Stimulated activated CD4-positive, alpha-beta T cell treated with anti-CD3 and anti-CD28 coated beads, Interleukin-15, amount 100 ng/mL, for 48 hours (primary cell): ENCODE results near the gene ANO9.
"Not testable (repeated sequence)": the region's sequence is repeated elsewhere in the genome, so short reads cannot be mapped to it uniquely, and the experiment has no call there.

ENCODE experiments used
- DNase-seq, 2 donors: peaks; one replicate each; pipeline ENCODE4 v3.0.0-alpha.2; 2020; ENCODE audit warnings: low read depth in 2 of 2

The ANO9 gene

GRCh38 chr11:434999-435740 is 6.6 kb downstream of the ANO9 start:
- DNase-seq = not testable (repeated sequence)

DNA sequence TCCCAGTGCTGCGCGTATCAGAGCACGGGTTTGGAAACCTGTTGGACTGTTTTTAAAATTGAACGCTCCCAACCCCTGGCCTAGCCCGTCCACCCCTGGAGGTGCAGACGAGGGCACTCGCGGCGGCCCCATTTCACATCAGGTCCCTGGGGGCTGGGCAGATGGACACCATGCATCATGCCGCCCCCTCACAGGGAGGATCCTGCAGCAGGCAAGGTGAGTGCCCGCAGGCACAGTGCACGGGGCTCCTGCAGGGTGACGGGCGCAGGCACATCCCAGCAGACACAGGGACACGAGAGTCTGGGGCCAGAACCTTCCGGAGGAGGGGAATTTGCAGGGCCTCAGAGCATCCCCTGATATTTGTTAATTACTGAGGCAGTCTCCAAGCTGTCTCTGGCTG is 7.3 kb downstream of the ANO9 start:
- DNase-seq = no peak

DNA sequence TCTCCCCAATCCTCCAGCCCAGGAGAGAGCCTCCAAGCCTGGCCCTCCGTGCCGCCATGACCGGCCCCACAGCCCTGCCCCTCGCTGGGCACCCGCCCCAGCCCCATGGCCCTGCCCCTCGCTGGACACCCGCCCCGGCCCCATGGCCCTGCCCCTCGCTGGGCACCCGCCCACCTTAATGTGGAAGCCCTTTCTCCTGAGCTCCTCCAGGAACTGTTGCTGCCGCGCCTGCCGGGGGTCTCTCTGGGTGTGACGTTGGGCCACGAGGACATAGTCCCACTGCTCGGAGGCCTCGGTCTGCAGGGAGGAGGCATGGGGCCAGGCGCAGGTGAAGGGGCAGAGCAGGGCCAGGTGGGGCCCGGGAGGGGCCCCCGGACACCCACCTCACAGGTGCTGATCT is 8.2 kb downstream of the ANO9 start:
- no peak for DNase-seq

- no peak for DNase-seq
These were observed 8.7 kb downstream of the ANO9 start for GRCh38 chr11:433111-433510.

GRCh38 chr11:432501-433100 is 9.2 kb downstream of the ANO9 start:
- no peak for DNase-seq

- no peak for DNase-seq
These were observed 9.9 kb downstream of the ANO9 start for GRCh38 chr11:431921-432320.

DNA sequence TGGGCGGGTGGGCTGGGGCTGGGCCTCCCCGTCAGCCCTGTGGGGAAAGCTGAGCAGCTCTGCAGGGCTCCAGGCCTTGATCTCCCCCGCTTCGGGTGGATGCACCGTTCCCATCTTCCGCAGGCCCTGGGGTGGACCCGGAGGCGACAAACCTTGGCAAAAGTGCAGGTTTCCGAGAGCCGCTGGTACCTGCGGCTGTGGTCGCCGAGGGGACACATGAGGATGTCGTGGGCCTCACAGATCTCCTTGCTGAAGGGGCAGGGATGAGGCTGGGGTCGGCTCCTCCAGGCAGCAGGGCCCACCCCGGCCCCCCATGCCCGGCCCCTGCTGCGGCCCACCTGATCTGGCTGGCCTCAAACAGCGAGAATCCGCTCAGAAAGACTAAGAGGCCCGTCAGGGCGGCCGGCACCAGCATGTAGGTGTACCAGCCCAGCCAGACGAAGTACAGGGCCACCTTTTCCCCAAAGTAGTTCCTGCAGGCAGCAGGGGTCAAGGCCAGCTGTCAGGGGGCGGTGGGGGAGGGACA is 11.8 kb downstream of the ANO9 start:
- DNase-seq = no peak

GRCh38 chr11:429391-429790 is 12.4 kb downstream of the ANO9 start:
- DNase-seq = no peak

GRCh38 chr11:428295-428694 is 13.5 kb downstream of the ANO9 start:
- DNase-seq = no peak

GRCh38 chr11:426851-427250 is 15.0 kb downstream of the ANO9 start:
- no peak for DNase-seq

DNA sequence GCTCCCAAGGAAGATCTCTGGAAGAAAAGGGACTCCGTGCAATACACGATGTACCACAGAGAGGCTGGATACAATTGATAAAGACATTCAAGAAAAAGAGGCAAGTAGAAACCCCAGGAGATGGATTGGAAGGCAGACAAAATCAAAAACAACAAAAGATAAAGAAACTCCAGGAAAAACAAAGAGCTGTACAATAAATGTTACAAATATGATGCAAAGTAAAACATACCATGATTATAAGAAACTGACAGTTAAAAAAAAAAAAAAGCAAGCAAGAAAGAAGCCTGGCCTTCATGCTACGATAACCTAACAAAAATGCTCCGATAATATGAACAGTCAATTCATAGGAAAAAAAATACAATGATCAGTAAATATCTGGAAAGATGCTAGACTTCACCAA is 16.5 kb downstream of the ANO9 start:
- DNase-seq = no peak

DNA sequence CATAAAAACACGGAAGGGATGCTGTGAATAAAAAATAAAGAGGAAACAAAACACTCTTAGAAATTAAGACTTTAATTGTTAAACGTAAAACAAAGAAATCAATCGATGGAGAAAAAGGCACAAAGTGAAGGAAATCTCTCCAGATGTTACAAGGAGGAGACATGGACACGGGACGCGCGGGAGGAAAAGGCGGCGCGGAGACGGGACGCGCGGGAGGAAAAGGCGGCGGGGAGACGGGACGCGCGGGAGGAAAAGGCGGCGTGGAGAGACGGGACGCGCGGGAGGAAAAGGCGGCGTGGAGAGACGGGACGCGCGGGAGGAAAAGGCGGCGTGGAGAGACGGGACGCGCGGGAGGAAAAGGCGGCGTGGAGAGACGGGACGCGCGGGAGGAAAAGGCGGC is 17.0 kb downstream of the ANO9 start:
- DNase-seq = not testable (repeated sequence)

GRCh38 chr11:424232-424631 is 17.6 kb downstream of the ANO9 start:
- DNase-seq = no peak

DNA sequence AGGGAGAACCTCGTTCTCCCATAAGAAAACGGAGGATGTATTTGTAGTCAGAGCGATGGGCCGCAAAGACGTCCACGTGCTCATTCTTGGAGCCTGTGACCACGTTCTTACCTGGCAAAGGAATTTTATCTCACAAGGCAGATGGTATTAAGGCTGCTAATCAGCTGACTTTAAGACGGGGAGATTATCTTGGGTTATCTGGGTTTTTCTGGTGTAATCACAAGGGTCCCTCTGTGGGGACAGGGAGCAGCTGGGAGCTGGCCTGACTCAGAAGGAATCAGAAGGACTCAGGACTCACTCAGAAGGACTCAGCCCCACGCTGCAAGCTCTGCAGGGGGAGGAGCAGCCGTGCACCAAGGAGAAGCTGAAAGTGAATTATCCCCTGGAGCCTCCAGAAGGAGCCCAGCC is 19.6 kb downstream of the ANO9 start:
- DNase-seq = no peak

DNA sequence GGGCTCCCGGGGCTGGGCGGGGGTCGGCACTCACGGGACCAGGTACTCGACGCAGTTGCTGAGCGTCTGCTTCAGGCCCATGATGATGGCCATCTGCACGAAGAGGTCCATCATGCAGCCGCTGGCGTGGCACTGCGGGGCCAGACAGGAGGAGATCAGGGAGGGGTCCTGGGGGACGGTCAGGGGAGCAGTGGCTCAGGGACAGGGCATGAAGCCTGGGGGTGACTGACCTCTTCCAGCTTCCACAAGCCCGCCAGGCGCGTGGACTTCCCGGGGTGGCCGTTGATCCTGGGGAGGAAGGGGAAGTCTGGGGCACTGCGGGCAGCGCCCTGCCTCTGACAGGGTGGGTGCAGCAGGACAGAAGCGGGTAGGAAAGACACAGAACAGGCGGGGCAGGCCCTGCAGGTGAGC is 20.9 kb downstream of the ANO9 start:
- DNase-seq = no peak

DNA sequence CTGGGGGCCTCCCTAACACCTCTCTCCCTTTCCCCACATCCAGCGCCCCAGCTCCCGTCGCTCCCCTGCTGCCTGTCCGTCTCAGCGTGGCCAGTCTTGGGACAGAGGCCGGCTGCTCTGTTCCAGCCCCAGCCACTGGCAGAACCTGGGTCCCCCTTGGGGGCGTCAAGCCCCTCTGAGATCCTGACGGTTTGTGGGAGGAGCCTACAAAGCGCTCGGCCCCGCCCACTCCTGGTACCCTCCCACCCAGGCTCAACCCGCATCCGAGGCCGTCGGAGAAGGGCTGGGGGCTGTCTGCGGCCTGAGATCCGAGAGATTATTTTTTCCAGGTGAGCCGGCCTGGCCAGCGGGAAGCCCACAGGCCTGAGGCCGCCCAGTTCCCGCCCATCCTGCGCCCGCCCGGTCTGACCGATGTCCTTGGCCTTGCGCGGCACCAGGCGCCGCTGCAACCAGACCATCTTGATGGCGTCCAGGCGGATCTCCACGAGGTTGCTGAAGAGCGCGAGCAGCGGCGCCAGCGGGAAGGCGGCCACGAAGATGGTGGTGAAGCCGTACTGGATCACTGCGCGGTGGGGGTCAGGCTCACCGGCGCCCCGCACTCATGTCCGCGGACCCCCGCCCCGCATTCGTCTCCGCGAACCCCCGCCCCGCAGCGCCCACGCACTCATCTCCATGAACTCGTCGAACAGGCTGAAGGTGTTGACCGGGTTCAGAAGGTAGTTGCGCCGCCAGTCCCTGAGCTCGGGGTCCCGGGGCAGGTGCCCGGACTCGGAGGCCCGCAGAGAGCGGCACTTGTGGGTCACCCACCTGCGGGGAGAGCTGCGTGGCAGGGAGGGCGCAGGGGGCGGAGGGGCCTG is 21.5 kb downstream of the ANO9 start:
- DNase-seq = no peak

DNA sequence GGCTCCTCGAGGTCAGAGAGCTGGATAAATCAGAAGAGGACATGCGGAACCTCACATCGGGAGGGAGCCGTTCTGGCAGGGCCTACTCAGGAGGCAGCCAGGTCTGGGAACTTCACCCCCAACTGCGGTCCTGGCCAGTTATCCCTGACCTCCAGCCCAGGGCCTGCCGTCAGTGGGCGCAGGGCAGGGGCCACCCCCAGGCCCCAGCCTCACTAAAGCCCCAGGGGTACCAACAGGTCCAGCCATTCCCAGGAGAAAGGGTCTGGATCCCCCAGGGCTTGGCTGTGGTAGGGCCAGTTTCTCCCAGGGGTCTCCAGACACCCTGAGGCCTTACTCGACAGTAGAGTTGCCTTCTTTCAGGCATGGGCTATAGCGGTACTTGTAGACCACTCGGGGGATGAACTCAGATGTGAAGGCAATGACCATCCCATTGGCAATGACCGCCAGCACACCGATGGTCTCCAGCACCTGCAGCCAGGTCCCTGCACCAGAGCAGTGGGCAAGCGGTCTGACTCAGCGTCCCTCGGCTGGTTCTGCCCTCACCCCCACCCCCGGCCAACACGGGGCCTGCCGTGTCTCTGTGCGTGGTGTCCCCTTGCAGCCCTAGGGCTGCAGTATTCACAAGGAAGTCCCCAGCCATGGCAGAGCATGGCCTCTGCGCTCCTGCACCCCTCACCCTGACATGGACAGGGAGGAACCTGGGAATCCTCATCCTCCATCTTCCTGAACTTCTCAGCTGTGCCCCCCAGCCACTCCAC is 22.4 kb downstream of the ANO9 start:
- no peak for DNase-seq

DNA sequence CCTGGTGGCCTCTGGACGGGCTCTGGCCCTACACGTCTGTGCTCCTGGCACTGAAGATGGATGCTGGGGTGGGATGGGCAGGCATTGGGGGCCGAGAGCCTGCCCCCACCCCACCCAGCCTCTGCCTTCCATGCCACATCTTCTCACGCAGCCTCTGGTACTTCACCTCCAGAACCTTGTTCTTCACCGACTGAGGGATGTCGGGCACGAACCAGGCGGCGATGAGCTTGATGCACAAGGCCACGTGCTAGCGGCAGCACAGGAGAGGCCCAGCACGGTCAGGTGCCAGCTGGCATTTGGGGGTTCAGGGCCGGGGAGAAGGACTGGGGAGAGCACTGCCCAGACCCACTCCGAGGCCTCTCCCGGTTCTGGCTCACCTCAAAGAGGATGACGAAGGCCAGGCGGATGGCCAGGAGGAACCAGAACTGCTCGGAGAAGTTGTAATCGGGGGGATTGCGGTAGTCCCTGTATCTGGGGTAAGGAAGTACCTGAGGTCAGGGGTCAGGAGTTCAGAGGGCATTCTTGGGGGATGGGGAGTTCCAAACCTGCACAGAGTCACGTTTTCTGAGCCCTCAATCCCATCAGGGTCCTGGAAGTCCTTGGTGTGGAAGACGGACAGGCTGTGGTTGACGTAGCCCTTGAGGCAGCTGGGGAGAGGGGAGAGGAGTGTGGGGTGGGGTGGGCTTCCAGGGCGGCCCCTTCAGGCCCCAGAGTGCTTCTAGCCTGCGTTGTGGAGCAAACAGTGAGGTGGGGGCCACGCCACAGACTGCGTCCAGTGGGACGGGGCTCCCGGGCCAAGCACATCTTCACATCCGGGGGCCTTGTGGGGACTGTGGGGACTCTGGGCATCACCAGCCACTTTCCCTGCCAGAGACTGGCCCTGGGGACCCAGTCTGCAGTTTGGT is 23.2 kb downstream of the ANO9 start:
- DNase-seq = no peak

DNA sequence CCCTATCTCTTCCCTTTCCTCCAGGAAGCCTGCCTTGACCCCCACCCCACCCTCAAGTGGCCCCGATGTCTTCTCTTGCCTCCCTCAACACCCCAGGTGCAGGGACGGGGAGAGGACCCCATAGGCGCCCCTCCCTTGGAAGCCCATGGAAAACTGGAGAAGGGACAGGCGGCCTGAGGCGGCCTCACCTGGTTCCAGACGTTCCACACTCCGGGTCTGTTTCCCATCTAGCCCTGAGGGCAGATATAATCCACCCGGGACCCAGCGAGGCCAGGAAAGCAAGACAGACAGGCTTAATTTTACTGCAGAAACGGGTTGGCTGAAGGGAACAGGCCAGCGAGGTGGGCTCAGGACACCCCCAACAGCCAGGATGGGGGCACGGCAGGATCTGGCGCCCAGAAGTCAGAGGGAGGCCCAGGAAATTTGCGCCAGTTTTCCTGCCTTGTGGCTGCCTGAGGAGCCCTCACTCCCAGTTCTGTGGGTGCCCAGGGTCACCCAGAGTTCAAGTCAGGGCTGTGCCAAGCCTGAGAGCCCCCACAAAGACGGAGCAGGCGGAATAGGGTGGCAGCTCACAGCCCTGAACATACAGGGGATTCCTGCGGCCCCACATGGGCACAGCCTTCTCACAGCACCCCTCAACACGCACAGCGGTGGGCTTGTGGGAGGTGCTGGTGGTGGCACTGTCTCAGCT is 24.0 kb downstream of the ANO9 start:
- no peak for DNase-seq
